IPS-15b (cell line): ENCODE data around the gene AGAP1.

ENCODE experiments used
- H3K27me3 ChIP-seq: one replicate; pipeline ENCODE4 v1.6.1; 2013; ENCODE audit warnings: low read length; ENCODE audit not compliant: control insufficient read depth, insufficient read depth
- H3K36me3 ChIP-seq: one replicate; pipeline ENCODE4 v1.6.1; 2013; ENCODE audit warnings: low read length; ENCODE audit not compliant: control insufficient read depth, insufficient read depth
- H3K4me1 ChIP-seq: one replicate; pipeline ENCODE4 v1.6.1; 2013; ENCODE audit warnings: mild to moderate bottlenecking, low read length; ENCODE audit not compliant: control insufficient read depth, insufficient read depth
- H3K4me3 ChIP-seq: one replicate; pipeline ENCODE4 v1.5.1; 2013; ENCODE audit warnings: low read depth, low read length
- H3K9ac ChIP-seq: one replicate; pipeline ENCODE4 v1.6.1; 2013; ENCODE audit warnings: low read depth, mild to moderate bottlenecking, low read length
- H3K9me3 ChIP-seq: one replicate; pipeline ENCODE4 v1.6.1; 2013; ENCODE audit warnings: mild to moderate bottlenecking, low read length; ENCODE audit not compliant: control insufficient read depth, insufficient read depth

The AGAP1 gene

GRCh38 chr2:235955664-235956063 lies 461.8 kb downstream of the AGAP1 start:
- no peaks in the 10 kb centered on the region for H3K36me3 ChIP-seq
- H3K27me3 ChIP-seq, result no peaks in the 10 kb centered on the region
- H3K4me1 ChIP-seq, result peaks cover 4% of the 10 kb centered on the region
- H3K9me3 ChIP-seq, result no peaks in the 10 kb centered on the region
- H3K9ac ChIP-seq, result no peak overlapping the region
- no peak overlapping the region for H3K4me3 ChIP-seq

GRCh38 chr2:235956281-235956970 lies 462.6 kb downstream of the AGAP1 start:
- Histone ChIP-seq H3K4me3 (no peak overlapping the region), H3K36me3 (no peaks in the 10 kb centered on the region), H3K4me1 (peaks cover 4% of the 10 kb centered on the region), H3K9me3 (no peaks in the 10 kb centered on the region), H3K9ac (no peak overlapping the region), H3K27me3 (no peaks in the 10 kb centered on the region)

- no peak overlapping the region for H3K4me3 ChIP-seq
- H3K27me3 ChIP-seq, result no peaks in the 10 kb centered on the region
- H3K36me3 ChIP-seq, result no peaks in the 10 kb centered on the region
- no peak overlapping the region for H3K9ac ChIP-seq
- H3K9me3 ChIP-seq, result no peaks in the 10 kb centered on the region
- no peaks in the 10 kb centered on the region for H3K4me1 ChIP-seq
Measured at GRCh38 chr2:235957251-235957650, 463.4 kb downstream of the AGAP1 start.

GRCh38 chr2:235958221-235958930 lies 464.5 kb downstream of the AGAP1 start:
- Histone ChIP-seq H3K4me1 (no peaks in the 10 kb centered on the region), H3K9me3 (no peaks in the 10 kb centered on the region), H3K36me3 (no peaks in the 10 kb centered on the region), H3K4me3 (no peak overlapping the region), H3K27me3 (no peaks in the 10 kb centered on the region), H3K9ac (no peak overlapping the region)

- Histone ChIP-seq H3K9me3 (no peaks in the 10 kb centered on the region), H3K27me3 (no peaks in the 10 kb centered on the region), H3K9ac (no peak overlapping the region), H3K4me1 (no peaks in the 10 kb centered on the region), H3K36me3 (no peaks in the 10 kb centered on the region), H3K4me3 (no peak overlapping the region)
Measured at GRCh38 chr2:235958931-235959410, 465.1 kb downstream of the AGAP1 start.

- no peaks in the 10 kb centered on the region for H3K27me3 ChIP-seq
- no peaks in the 10 kb centered on the region for H3K36me3 ChIP-seq
- H3K4me1 ChIP-seq, result no peaks in the 10 kb centered on the region
- no peaks in the 10 kb centered on the region for H3K9me3 ChIP-seq
- no peak overlapping the region for H3K9ac ChIP-seq
- no peak overlapping the region for H3K4me3 ChIP-seq
Measured at GRCh38 chr2:235960011-235960715, 466.3 kb downstream of the AGAP1 start.

GRCh38 chr2:235960716-235961640 lies 467.1 kb downstream of the AGAP1 start:
- H3K4me1 ChIP-seq, result no peaks in the 10 kb centered on the region
- no peaks in the 10 kb centered on the region for H3K9me3 ChIP-seq
- H3K27me3 ChIP-seq, result no peaks in the 10 kb centered on the region
- H3K4me3 ChIP-seq, result no peak overlapping the region
- H3K9ac ChIP-seq, result no peak overlapping the region
- H3K36me3 ChIP-seq, result no peaks in the 10 kb centered on the region

GRCh38 chr2:235961711-235962110 lies 467.9 kb downstream of the AGAP1 start:
- H3K9ac ChIP-seq, result no peak overlapping the region
- no peaks in the 10 kb centered on the region for H3K27me3 ChIP-seq
- H3K36me3 ChIP-seq, result no peaks in the 10 kb centered on the region
- H3K4me3 ChIP-seq, result no peak overlapping the region
- H3K4me1 ChIP-seq, result no peaks in the 10 kb centered on the region
- H3K9me3 ChIP-seq, result no peaks in the 10 kb centered on the region

GRCh38 chr2:235963853-235964577 lies 470.2 kb downstream of the AGAP1 start:
- Histone ChIP-seq H3K9ac (no peak overlapping the region), H3K36me3 (no peaks in the 10 kb centered on the region), H3K4me1 (no peaks in the 10 kb centered on the region), H3K4me3 (no peak overlapping the region), H3K9me3 (no peaks in the 10 kb centered on the region), H3K27me3 (no peaks in the 10 kb centered on the region)

- no peaks in the 10 kb centered on the region for H3K27me3 ChIP-seq
- no peak overlapping the region for H3K9ac ChIP-seq
- H3K4me3 ChIP-seq, result no peak overlapping the region
- H3K9me3 ChIP-seq, result no peaks in the 10 kb centered on the region
- H3K4me1 ChIP-seq, result no peaks in the 10 kb centered on the region
- no peaks in the 10 kb centered on the region for H3K36me3 ChIP-seq
Measured at GRCh38 chr2:235964787-235965390, 471.0 kb downstream of the AGAP1 start.
